GM19324 (cell line): ENCODE results near the gene DCD.
A peak's percentile ranks its signal among the peaks of the same experiment; 100 is the strongest.
"Not testable (repeated sequence)": the region's sequence is repeated elsewhere in the genome, so short reads cannot be mapped to it uniquely, and the experiment has no call there.

Experiments used
- ATAC-seq: cut with Tn5 transposase; IDR thresholded peaks from one replicate; pipeline ENCODE4 v1.9.1; 2021; ENCODE audit warnings: mild to moderate bottlenecking, moderate library complexity; ENCODE audit not compliant: unreplicated experiment, low FRiP score

DCD gene

GRCh38 chr12:54648265-54648664 is at the start of gene DCD:
TSS of gene DCD (minus strand) at chr12:54648365. CDS start at chr12:54648303, 62 bp downstream.
- no peak for ATAC-seq

DNA sequence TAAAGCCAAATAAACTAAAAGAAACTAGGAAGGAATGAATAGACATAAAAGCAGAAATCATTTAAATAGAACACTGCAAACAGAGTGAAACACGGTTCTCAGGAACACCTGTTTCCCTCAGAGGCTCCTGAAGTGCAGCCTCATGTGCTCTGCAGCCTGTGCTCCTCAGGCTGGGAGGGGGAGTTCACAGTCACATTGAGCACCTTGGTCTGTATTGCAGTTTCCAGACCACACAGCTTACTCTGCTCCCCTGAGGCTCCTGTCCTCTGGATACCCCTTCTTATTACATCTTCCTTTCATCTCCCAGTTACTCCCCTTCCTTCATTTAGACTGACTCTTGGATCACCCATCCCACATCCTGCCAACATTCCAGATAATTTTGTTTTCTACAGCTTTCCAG is 49.7 kb upstream of the DCD start:
- ATAC-seq = no peak

DNA sequence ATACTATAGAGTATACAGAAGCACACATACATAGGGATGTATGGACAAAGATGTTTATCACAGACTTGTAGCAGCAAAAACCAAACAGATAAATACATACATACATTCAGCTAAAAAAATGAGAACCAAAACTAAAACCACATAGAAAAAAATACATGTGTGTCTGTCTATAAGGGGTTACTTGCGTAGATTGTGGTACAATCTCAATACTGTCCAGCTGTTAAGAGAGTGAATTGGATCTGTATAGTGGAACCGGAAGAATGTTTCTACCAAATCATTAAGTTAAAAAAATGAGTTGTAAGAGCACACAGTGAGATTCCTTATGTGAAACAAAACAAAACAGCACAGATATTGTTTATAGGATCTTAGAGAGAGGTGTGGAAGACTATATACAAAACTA is 44.2 kb upstream of the DCD start:
- no peak for ATAC-seq

DNA sequence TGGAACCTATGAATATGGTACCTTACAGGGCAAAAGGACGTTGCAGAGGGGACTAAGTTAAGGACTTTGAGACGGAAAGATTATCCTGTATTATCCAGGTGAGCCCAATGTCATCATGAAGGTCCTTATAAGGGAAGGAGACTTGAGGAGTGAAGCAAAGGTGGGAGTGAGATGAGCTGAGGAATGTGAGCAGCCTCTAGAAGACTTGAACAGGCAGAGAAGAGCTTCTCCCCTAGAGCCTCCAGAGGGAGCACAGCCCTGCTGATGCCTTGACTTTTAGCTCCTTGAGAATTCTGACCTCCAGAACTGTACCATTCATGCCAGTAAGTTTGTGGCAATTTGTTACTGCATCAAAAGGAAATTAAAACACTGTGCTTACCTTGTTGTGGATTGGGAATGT is 41.8 kb upstream of the DCD start:
- ATAC-seq = no peak

DNA sequence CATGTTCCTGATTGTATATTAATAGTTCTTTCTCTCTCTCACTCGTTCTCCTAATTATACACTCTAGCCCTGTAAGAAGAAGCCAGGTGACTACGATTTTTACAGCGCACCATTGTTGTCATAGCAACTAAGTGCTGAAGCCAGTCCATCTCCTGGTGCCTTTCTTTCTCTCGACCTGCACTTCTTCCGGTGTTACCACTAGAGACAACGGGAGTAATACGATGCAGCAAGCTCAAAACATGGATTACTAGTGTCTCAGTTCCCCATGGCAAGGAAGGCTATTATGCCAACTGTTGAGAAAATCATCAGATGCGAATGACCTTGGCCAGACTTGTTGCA is 40.8 kb upstream of the DCD start:
- ATAC-seq = no peak

GRCh38 chr12:54688309-54689033 is 40.3 kb upstream of the DCD start:
- ATAC-seq = no peak

GRCh38 chr12:54684636-54685630 is 36.8 kb upstream of the DCD start:
- no peak for ATAC-seq

DNA sequence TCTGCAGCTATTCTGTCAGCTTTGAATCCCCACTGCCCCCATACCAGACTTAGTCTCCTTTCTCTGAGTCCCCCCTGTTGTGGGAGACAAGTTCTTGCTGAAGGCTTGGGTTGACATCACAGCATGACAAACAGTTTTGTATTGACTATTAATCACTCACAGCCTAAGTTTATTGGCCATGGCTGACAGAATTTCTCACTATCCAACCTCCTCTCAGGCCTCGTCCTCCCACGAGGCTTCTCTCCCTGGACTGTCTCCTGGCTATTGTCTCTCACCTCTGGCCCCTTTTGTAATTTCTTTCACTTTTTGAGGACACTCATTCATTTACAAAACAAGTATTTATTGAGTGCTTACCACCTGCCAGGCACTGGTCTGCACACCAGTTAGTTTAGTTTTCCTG is 35.2 kb upstream of the DCD start:
- no peak for ATAC-seq

DNA sequence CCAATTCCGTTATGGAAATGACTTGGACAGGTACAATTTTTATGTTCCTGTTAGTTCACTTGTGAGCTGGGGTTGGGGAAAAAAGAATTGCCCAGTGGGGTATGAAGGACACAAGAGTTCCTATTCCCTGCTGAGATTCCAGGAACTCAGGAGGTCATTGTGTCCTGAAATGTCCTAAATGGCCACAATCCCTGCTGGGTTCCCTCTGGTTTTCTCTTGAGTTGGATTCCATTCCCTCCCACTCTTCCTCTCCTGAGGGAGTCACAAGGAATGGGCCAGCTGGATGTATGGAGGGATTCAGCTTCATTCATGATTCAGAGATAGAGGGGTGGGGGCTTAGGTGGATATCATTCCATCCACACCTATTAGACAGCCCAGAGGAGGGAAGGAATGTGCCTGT is 34.5 kb upstream of the DCD start:
- no peak for ATAC-seq

- no peak for ATAC-seq
Observed at GRCh38 chr12:54680374-54680773, 32.2 kb upstream of the DCD start.

DNA sequence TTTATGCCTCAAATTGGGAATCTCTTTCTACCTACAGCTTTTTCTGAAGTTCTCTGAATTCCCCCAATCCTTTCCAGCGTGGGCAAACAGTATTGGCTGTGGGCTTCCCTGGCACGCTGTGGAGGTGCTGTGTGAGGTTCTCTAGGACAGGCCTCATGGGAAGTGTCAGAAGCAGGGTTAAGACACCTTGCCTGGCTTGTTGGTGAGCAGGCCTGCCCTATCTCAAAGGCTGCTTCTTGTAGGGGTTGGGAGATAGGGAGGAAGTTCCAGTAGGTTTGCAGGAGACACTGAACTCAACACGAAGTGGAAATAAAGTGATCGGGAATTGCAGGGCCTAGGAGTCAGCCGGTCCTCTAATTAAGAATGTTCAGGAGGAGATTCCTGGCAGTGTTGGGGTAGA is 30.0 kb upstream of the DCD start:
- ATAC-seq = no peak

DNA sequence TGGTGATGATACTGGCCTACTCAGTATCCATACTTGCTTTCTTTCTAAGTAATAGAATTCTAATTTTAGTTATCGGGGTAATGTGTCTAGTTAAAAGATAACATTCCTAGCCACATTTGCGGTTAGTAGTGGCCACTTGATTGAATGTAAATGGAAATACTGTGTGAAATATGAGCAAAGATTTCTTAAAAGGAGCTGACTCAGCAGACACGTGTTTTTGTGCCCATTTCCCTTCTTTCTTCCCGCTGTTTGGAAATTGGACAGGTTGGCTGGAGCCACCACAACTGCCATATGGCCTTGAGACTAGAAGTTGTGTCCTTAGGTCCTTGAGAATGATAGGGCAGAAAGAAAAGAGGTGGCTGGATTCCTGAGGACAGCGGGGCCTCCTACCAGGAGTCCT is 19.8 kb upstream of the DCD start:
- no peak for ATAC-seq

DNA sequence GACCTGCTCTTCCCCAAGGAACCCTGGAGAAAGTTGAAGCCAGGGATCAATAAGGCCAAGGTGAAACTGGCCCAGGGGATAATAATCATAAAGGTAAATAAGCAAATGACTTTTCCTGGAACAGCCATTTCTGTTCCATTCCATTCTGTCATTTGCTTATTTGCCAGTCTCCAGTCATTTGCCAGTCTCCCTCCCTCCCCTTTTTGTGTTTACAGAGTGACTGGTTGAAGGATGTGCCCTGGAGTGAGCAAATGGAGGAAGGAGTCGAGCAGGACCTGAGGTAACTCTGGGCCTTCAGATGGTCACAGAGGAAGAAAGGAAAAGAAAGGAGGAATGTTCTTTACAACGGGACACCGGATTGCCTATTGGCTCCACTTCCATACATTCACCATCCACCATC is 17.8 kb upstream of the DCD start:
- no peak for ATAC-seq

DNA sequence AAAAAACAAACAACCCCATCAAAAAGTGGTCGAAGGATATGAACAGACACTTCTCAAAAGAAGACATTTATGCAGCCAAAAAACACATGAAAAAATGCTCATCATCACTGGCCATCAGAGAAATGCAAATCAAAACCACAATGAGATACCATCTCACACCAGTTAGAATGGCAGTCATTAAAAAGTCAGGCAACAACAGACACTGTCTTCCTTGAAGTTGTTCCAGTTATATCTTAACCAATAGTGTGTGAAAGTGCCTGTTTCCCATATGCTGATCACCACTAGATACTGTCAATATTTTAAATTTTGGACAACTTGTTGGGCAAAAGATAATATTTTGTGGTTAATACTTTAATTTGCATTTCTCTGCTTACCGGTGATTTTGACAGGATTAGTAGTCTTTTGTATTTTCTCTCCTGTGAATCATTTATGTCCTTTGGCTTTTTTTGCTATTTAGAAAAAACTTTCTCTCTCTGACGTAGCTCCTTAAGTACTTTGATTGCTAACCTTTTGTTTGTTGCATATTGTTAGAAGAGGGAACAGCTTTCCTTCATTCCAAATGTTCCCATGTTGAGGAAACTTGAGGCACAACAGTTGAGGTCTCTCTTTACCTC is 17.0 kb upstream of the DCD start:
- not testable (repeated sequence) for ATAC-seq

DNA sequence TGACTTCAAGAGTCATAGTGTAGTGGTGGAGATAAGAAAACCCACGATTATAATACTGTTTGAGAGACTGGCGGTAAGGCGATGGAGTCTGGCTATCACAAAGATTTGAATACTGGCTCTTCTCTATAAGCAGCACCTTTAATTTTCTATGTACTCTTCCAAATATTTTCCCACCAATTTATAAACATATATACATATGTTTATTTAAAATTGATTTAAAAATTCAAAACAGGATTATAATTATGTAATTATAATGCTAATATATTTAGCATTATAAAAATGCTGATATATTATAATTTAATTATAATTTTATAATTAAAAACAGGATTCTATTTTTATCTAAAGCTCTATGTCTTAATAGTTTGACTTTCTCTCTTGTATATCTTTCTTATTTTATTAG is 15.4 kb upstream of the DCD start:
- no peak for ATAC-seq

- no peak for ATAC-seq
Observed at GRCh38 chr12:54662026-54662425, 13.9 kb upstream of the DCD start.

DNA sequence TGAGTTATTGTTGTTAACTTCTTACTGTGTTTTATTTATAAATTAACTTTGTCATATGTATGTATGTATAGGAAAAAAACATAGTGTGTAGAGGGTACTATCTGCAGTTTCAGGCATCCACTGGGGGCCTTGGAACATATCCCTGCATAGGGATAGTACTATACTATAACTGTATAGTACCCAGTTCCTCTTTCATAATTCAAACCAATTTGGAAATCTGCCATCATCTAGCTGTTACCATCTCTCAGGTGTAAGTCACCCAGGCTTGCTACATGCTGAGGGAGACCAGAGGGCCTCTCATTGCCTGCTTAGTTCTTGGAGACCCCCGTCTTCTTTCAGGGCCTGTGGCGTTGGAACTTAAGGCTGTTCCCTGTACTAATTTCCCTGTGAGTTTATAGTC is 12.9 kb upstream of the DCD start:
- peak; percentile 42 for ATAC-seq

- ATAC-seq = no peak
Observed at GRCh38 chr12:54660320-54660962, 12.3 kb upstream of the DCD start.

GRCh38 chr12:54658306-54659264 is 10.4 kb upstream of the DCD start:
- ATAC-seq = peak; percentile 50

DNA sequence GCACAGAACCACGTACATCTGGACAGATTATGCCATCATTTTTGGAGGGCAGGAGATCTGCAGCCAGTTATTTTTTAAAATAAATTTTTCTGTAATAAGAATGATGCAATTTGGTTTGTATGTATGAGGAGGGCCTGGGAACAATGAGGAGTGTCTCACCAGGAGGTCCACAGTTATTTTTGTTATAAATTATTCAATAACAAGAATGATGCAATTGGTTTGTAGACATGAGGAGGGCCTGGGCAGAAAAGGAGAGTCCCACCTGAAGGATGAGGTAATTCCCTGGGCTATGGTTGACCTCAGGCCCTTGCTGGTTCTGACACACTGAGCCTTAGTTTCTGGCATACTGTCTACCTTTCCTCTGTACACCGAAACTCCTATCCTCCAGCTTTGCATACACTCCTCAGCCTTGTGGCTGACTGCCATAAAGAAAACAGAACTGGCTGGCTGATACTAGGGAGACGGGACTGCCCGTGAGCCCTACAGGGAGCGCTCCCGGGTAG is 9.0 kb upstream of the DCD start:
- ATAC-seq = no peak
